IMR-90 (cell line): ENCODE measurements around the gene PSEN1. TPM values are rescaled to one million over a fixed set of nuclear protein-coding genes. Genes with fewer than 3 reads are reported as not detected.

Experiments used
- ATAC-seq: fragments of 200-7000 bp; cut with Tn5 transposase; 2 replicates; pipeline ENCODE4 v1.9.1; 2020; ENCODE audit warnings: low read depth, mild to moderate bottlenecking, moderate library complexity
- BruUV-seq: library from RNA; stranded (reverse); fragments of 400-500 nt; replicated peaks from 2 replicates; lab custom pipeline; 2021; lab: Mats Ljungman, UMichigan
- CTCF ChIA-PET: fragments of 300-600 bp; formaldehyde crosslinking; extraction: SDS; loops from one replicate; lab custom pipeline; 2021; ENCODE audit warnings: antibody characterized with exemption; lab: Yijun Ruan, JAX
- POLR2A ChIA-PET: fragments of 300-600 bp; sonication (Branson Sonifier 250); formaldehyde crosslinking; loops from one replicate; lab custom pipeline; 2022; ENCODE audit warnings: antibody characterized with exemption; ENCODE audit not compliant: unreplicated experiment; lab: Charles Lee
- DNase-seq: peaks from one replicate; pipeline ENCODE4 v3.0.0; 2013
- H2AFZ ChIP-seq: replicated peaks from 2 replicates; pipeline ENCODE3; 2013; ENCODE audit warnings: low read length, mild to moderate bottlenecking; ENCODE audit not compliant: poor library complexity
- H2AK5ac ChIP-seq: 2 replicates; pipeline ENCODE4 v1.6.1; 2013; ENCODE audit warnings: low read depth, low read length, inconsistent platforms
- H2AK9ac ChIP-seq: replicated peaks from 2 replicates; pipeline ENCODE3; 2013; ENCODE audit warnings: mild to moderate bottlenecking, low read depth, low read length, moderate library complexity; ENCODE audit not compliant: poor library complexity
- H2BK120ac ChIP-seq: 2 replicates; pipeline ENCODE4 v1.6.1; 2013; ENCODE audit warnings: low read depth, low read length, inconsistent platforms
- H2BK15ac ChIP-seq: 3 replicates; pipeline ENCODE4 v1.6.1; 2013; ENCODE audit warnings: low read depth, low read length, inconsistent platforms
- H2BK20ac ChIP-seq: 2 replicates; pipeline ENCODE4 v1.6.1; 2013; ENCODE audit warnings: low read depth, mild to moderate bottlenecking, inconsistent platforms, low read length, moderate library complexity
- H2BK5ac ChIP-seq: 2 replicates; pipeline ENCODE4 v1.6.1; 2013; ENCODE audit warnings: mild to moderate bottlenecking, low read depth, low read length, inconsistent platforms; ENCODE audit not compliant: poor library complexity, severe bottlenecking
- H3K14ac ChIP-seq: replicated peaks from 2 replicates; pipeline ENCODE4 v1.6.1; 2013; ENCODE audit warnings: low read depth, low read length, inconsistent platforms
- H3K18ac ChIP-seq: 2 replicates; pipeline ENCODE4 v1.6.1; 2013; ENCODE audit warnings: low read depth, low read length, control low read depth
- H3K23ac ChIP-seq: 2 replicates; pipeline ENCODE4 v1.6.1; 2013; ENCODE audit warnings: low read depth, low read length, inconsistent platforms
- H3K27ac ChIP-seq: 2 replicates; pipeline ENCODE4 v1.5.1; 2013; ENCODE audit warnings: mild to moderate bottlenecking, control low read depth, low read length; ENCODE audit not compliant: insufficient read depth
- H3K27me3 ChIP-seq: 2 replicates; pipeline ENCODE4 v1.6.1; 2013; ENCODE audit warnings: low read length; ENCODE audit not compliant: control insufficient read depth, insufficient read depth
- H3K36me3 ChIP-seq: 2 replicates; pipeline ENCODE4 v1.6.1; 2013; ENCODE audit warnings: low read length, mixed read lengths; ENCODE audit not compliant: control insufficient read depth, insufficient read depth
- H3K4ac ChIP-seq: 2 replicates; pipeline ENCODE4 v1.6.1; 2013; ENCODE audit warnings: low read depth, low read length, inconsistent platforms
- H3K4me1 ChIP-seq: 2 replicates; pipeline ENCODE4 v1.6.1; 2013; ENCODE audit warnings: low read length, mixed read lengths; ENCODE audit not compliant: control insufficient read depth, insufficient read depth
- H3K4me2 ChIP-seq: 2 replicates; pipeline ENCODE4 v1.6.1; 2013; ENCODE audit warnings: low read depth, mild to moderate bottlenecking, control low read depth, low read length, moderate library complexity
- H3K4me3 ChIP-seq: 2 replicates; pipeline ENCODE4 v1.5.1; 2013; ENCODE audit warnings: low read depth, mild to moderate bottlenecking, control low read depth, low read length, moderate library complexity; ENCODE audit not compliant: insufficient read depth
- H3K56ac ChIP-seq: 2 replicates; pipeline ENCODE4 v1.6.1; 2013; ENCODE audit warnings: low read length, inconsistent platforms; ENCODE audit not compliant: insufficient read depth; ENCODE audit errors: extremely low read depth
- H3K79me1 ChIP-seq, 2 experiments: 2 replicates each; pipeline ENCODE4 v1.6.1; 2013; ENCODE audit warnings: low read length in 2 of 2, inconsistent platforms in 1 of 2, low read depth in 1 of 2
- H3K9ac ChIP-seq: 2 replicates; pipeline ENCODE4 v1.6.1; 2013; ENCODE audit warnings: low read depth, low read length, control low read depth
- H3K9me1 ChIP-seq: 2 replicates; pipeline ENCODE4 v1.6.1; 2013; ENCODE audit warnings: low read length, inconsistent platforms; ENCODE audit not compliant: insufficient read depth
- H3K9me3 ChIP-seq: 2 replicates; pipeline ENCODE4 v1.6.1; 2013; ENCODE audit warnings: low read length; ENCODE audit not compliant: control insufficient read depth, insufficient read depth
- H4K20me1 ChIP-seq: 2 replicates; pipeline ENCODE4 v1.6.1; 2013; ENCODE audit warnings: low read length, inconsistent platforms; ENCODE audit not compliant: insufficient read depth
- H4K5ac ChIP-seq: 2 replicates; pipeline ENCODE4 v1.6.1; 2013; ENCODE audit warnings: mild to moderate bottlenecking, low read depth, low read length, control low read depth
- H4K8ac ChIP-seq, 2 experiments: 2 replicates each; pipeline ENCODE4 v1.6.1; 2013; ENCODE audit warnings: low read depth in 2 of 2, low read length in 2 of 2, control low read depth in 1 of 2, inconsistent platforms in 1 of 2
- H4K91ac ChIP-seq: 2 replicates; pipeline ENCODE4 v1.6.1; 2013; ENCODE audit warnings: low read depth, low read length, inconsistent platforms; ENCODE audit not compliant: insufficient read depth
- BHLHE40 ChIP-seq: fragments of 150-350 bp; IDR thresholded peaks from 2 replicates; pipeline ENCODE4 v1.6.1; 2016; ENCODE audit warnings: mild to moderate bottlenecking, low read depth, low read length
- CEBPB ChIP-seq: IDR thresholded peaks from 2 replicates; pipeline ENCODE4 v1.6.1; 2012; ENCODE audit warnings: low read depth, low read length, improper control_type of control experiment
- CHD1 ChIP-seq: IDR thresholded peaks from 2 replicates; pipeline ENCODE4 v1.6.1; 2012; ENCODE audit warnings: low read depth, low read length, improper control_type of control experiment
- CTCF ChIP-seq: conservative IDR thresholded peaks from 2 replicates; pipeline ENCODE4 v1.5.1; 2012; ENCODE audit warnings: mild to moderate bottlenecking, low read depth, low read length, improper control_type of control experiment
- ELK1 ChIP-seq: fragments of 150-350 bp; IDR thresholded peaks from 2 replicates; pipeline ENCODE4 v1.6.1; 2016; ENCODE audit warnings: low read depth, mild to moderate bottlenecking, low read length, moderate library complexity, borderline replicate concordance
- FOS ChIP-seq: fragments of 150-350 bp; IDR thresholded peaks from 2 replicates; pipeline ENCODE4 v1.6.1; 2016; ENCODE audit warnings: low read depth, low read length
- MAFK ChIP-seq: IDR thresholded peaks from 2 replicates; pipeline ENCODE4 v1.6.1; 2012; ENCODE audit warnings: low read depth, low read length, improper control_type of control experiment
- MAZ ChIP-seq: IDR thresholded peaks from 2 replicates; pipeline ENCODE4 v1.6.1; 2012; ENCODE audit warnings: low read depth, mild to moderate bottlenecking, low read length, improper control_type of control experiment, moderate library complexity, borderline replicate concordance
- MXI1 ChIP-seq: IDR thresholded peaks from 2 replicates; pipeline ENCODE4 v1.6.1; 2012; ENCODE audit warnings: low read depth, mild to moderate bottlenecking, low read length, moderate library complexity, borderline replicate concordance
- NFE2L2 ChIP-seq: fragments of 150-350 bp; IDR thresholded peaks from 2 replicates; pipeline ENCODE4 v1.6.1; 2016; ENCODE audit warnings: low read depth, mild to moderate bottlenecking, low read length
- POLR2A ChIP-seq: IDR thresholded peaks from 2 replicates; pipeline ENCODE4 v1.6.1; 2012; ENCODE audit warnings: mild to moderate bottlenecking, low read depth, low read length
- RAD21 ChIP-seq: IDR thresholded peaks from 2 replicates; pipeline ENCODE4 v1.6.1; 2012; ENCODE audit warnings: low read length, improper control_type of control experiment
- RCOR1 ChIP-seq: IDR thresholded peaks from 2 replicates; pipeline ENCODE4 v1.6.1; 2012; ENCODE audit warnings: mild to moderate bottlenecking, low read length, improper control_type of control experiment; ENCODE audit not compliant: insufficient replicate concordance
- RFX5 ChIP-seq: IDR thresholded peaks from 2 replicates; pipeline ENCODE4 v1.8.0; 2012; ENCODE audit warnings: low read depth, mild to moderate bottlenecking, low read length, moderate library complexity
- SMC3 ChIP-seq: fragments of 150-350 bp; IDR thresholded peaks from 2 replicates; pipeline ENCODE4 v1.6.1; 2016; ENCODE audit warnings: low read depth, mild to moderate bottlenecking, antibody characterized with exemption, low read length, moderate library complexity
- USF2 ChIP-seq: fragments of 150-350 bp; IDR thresholded peaks from 2 replicates; pipeline ENCODE4 v1.6.1; 2017; ENCODE audit warnings: mild to moderate bottlenecking, antibody characterized with exemption, low read length, low read depth
- WGBS, 2 experiments: methylation state at CpG; one replicate each; pipeline versions ENCODE4 v1.1.5 to v1.1.7; 2013; ENCODE audit warnings: missing lambda C conversion rate in 2 of 2; ENCODE audit not compliant: insufficient read length in 1 of 2; ENCODE audit errors: extremely low coverage in 2 of 2; 5-methylcytosine and 5-hydroxymethylcytosine counted together
- dilution Hi-C: fragments of 300-500 bp; cut with HindIII; formaldehyde crosslinking; loops from one replicate; pipeline ENCODE4 v1.14.3; 2018; ENCODE audit warnings: low sequenced_read_pairs; ENCODE audit not compliant: unreplicated experiment
- in situ Hi-C: fragments of 300-500 bp; cut with MboI; formaldehyde crosslinking; loops from 3 replicates; pipeline ENCODE4 v1.14.3; 2019; ENCODE audit warnings: low sequenced_read_pairs, inconsistent platforms, mixed read lengths
- intact Hi-C: fragments of 100-400 bp; cut with micrococcal nuclease; formaldehyde crosslinking; loops from 2 replicates; pipeline ENCODE4 v1.10.0; 2022
- polyA plus RNA-seq, 3 experiments: library from polyadenylated mRNA; depleted of rRNA; stranded (reverse); fragments of >200 nt; gene quantifications; 2 replicates each; pipeline ENCODE4 v1.2.3, GENCODE V29; 2012; ENCODE audit warnings: low replicate concordance in 1 of 3
- total RNA-seq: library from RNA; depleted of rRNA; stranded (reverse); fragments of >200 nt; gene quantifications from 2 replicates; pipeline ENCODE4 v1.2.3, GENCODE V29; 2012

The PSEN1 gene
- total and polyA plus RNA-seq, 2 of the 4 experiments (the other 2 are of a cell fraction), result 14.8 to 62.7 TPM

DNA sequence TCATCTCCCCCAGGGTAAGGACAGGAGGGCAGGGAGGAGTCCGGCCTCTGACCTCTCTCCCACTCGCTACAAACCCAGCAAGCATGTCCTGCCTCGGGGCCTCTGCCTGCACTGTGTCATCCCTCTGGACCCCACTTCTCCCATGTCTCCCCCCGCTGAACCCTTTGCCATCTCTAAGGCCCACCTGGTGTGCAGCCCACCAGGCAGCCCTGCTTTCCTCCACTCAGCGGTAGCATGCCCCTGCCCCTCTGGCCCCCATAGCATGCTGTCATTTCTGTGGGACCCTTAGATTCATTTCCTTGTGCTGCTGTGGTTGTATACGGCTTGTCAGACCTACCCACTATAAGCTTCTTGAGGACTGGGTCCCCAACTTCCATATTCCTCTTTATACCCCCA lies 118.7 kb downstream of the PSEN1 start:
- Histone ChIP-seq H2BK20ac (no peak overlapping the region), H3K9me1 (no peaks in the 10 kb centered on the region), H3K4me2 (no peak overlapping the region), H2BK120ac (no peak overlapping the region), H4K20me1 (no peaks in the 10 kb centered on the region; the same call in 1 of the 2 replicates), H4K91ac (no peak overlapping the region), H3K4me1 (no peaks in the 10 kb centered on the region), H3K36me3 (no peaks in the 10 kb centered on the region), H3K9ac (no peak overlapping the region), H3K56ac (no peak overlapping the region), H3K9me3 (no peaks in the 10 kb centered on the region), H3K27me3 (no peaks in the 10 kb centered on the region; the same call in 1 of the 2 replicates), H3K79me1 (no peaks in the 10 kb centered on the region), H2AFZ (no peak overlapping the region), H4K5ac (no peak overlapping the region), H2AK5ac (no peak overlapping the region), H2BK15ac (no peak overlapping the region), H4K8ac (no peak overlapping the region), H3K14ac (no peak overlapping the region), H3K4me3 (no peak overlapping the region), H2BK5ac (no peak overlapping the region), H3K23ac (no peak overlapping the region), H3K27ac (no peak overlapping the region), H3K18ac (no peak overlapping the region), H3K4ac (no peak overlapping the region), H2AK9ac (no peak overlapping the region)
- no peak for TF ChIP-seq NFE2L2
- no peak for TF ChIP-seq MXI1
- no peak for TF ChIP-seq MAFK
- no peak for TF ChIP-seq BHLHE40
- no peak for TF ChIP-seq RCOR1
- no peak for TF ChIP-seq USF2
- no peak for TF ChIP-seq RFX5
- no peak for TF ChIP-seq CTCF
- no peak for TF ChIP-seq CEBPB
- no peak for TF ChIP-seq CHD1
- no peak for TF ChIP-seq ELK1
- TF ChIP-seq SMC3, result no peak
- TF ChIP-seq FOS, result no peak
- TF ChIP-seq RAD21, result no peak
- no peak for TF ChIP-seq MAZ
- TF ChIP-seq POLR2A, result no peak
- WGBS, 2 experiments, result 80% methylated on average over 3 of the region's 6 CpGs; no CpG with 5 or more reads in 1 of the 2 experiments
- CTCF ChIA-PET, result no interaction called here
- dilution Hi-C loops (no loop called here), intact Hi-C loops (no loop called here), in situ Hi-C loops (no loop called here)
- no TSS peak for BruUV-seq
- no peak for ATAC-seq
- POLR2A ChIA-PET, result no interaction called here
- DNase-seq, result no peak
